ENCODE results near the gene DMXL2. TPM values are rescaled to one million over a fixed set of nuclear protein-coding genes. Genes with fewer than 3 reads are reported as not detected.

DMXL2 gene
- total and polyA plus RNA-seq, 9 of the 15 experiments (the other 6 are each of a cell fraction or from before 2014, with no cell fraction given) = 9.3 to 57.7 (median 30.7) TPM

DNA sequence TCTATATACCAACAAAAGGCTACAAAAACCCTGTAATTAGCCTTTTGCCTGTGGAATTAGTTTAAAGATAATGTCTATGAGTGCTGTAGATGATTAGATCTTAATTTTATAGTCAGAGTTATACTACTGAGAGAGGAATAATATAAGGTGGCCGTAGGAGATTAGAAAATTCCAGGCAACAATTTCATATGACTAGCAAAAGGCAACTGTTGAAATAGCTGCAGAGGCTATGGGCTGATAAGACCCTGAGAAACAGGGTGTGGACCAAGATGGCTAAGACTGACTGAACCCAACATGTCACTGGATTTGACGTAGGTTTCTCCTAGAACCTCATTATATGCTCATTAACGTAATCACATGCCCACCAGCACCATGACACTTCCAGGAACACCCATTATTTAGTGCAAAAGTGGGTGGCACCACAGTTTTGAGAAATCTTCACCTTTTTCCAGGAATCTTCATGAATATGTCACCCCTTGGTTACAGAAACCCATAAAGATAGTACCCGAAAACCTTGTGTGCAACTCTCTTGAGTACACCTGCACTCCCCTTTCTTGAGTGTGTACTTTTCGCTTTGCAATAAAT, 29.6 kb upstream of the DMXL2 start (continued):
- peak; percentile 82 for TF ChIP-seq CREM (IDR thresholded peaks at IDR 0.05; ENCODE audit: low read depth)
- TF ChIP-seq, protein P1, sequence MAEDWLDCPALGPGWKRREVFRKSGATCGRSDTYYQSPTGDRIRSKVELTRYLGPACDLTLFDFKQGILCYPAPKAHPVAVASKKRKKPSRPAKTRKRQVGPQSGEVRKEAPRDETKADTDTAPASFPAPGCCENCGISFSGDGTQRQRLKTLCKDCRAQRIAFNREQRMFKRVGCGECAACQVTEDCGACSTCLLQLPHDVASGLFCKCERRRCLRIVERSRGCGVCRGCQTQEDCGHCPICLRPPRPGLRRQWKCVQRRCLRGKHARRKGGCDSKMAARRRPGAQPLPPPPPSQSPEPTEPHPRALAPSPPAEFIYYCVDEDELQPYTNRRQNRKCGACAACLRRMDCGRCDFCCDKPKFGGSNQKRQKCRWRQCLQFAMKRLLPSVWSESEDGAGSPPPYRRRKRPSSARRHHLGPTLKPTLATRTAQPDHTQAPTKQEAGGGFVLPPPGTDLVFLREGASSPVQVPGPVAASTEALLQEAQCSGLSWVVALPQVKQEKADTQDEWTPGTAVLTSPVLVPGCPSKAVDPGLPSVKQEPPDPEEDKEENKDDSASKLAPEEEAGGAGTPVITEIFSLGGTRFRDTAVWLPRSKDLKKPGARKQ (CRISPR knock-in tag; IDR thresholded peaks at IDR 0.05) = no peak
- TF ChIP-seq ARNT (IDR thresholded peaks at IDR 0.05) = peak; percentile 69 to 82; a peak in 2 of 4 replicates
- no peak for TF ChIP-seq RFX7 (CRISPR knock-in tag; IDR thresholded peaks at IDR 0.05)
- TF ChIP-seq, protein P2, sequence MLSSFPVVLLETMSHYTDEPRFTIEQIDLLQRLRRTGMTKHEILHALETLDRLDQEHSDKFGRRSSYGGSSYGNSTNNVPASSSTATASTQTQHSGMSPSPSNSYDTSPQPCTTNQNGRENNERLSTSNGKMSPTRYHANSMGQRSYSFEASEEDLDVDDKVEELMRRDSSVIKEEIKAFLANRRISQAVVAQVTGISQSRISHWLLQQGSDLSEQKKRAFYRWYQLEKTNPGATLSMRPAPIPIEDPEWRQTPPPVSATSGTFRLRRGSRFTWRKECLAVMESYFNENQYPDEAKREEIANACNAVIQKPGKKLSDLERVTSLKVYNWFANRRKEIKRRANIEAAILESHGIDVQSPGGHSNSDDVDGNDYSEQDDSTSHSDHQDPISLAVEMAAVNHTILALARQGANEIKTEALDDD (IDR thresholded peaks at IDR 0.05) = peak; percentile 65; the same call in 1 of the 2 replicates
- TF ChIP-seq, protein P3, sequence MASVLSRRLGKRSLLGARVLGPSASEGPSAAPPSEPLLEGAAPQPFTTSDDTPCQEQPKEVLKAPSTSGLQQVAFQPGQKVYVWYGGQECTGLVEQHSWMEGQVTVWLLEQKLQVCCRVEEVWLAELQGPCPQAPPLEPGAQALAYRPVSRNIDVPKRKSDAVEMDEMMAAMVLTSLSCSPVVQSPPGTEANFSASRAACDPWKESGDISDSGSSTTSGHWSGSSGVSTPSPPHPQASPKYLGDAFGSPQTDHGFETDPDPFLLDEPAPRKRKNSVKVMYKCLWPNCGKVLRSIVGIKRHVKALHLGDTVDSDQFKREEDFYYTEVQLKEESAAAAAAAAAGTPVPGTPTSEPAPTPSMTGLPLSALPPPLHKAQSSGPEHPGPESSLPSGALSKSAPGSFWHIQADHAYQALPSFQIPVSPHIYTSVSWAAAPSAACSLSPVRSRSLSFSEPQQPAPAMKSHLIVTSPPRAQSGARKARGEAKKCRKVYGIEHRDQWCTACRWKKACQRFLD (CRISPR knock-in tag; IDR thresholded peaks at IDR 0.05) = 0 out of 2 replicates have a peak, but pooled peaks have one; percentile 50
- TF ChIP-seq, protein P4, sequence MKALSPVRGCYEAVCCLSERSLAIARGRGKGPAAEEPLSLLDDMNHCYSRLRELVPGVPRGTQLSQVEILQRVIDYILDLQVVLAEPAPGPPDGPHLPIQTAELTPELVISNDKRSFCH (CRISPR knock-in tag; IDR thresholded peaks at IDR 0.05) = no peak
- TF ChIP-seq, protein P4 (tag; IDR thresholded peaks at IDR 0.05) = peak; percentile 55; the same call in 1 of the 2 replicates
- TF ChIP-seq ZNF124 (CRISPR knock-in tag; IDR thresholded peaks at IDR 0.05) = no peak
- TF ChIP-seq CC2D1A (IDR thresholded peaks at IDR 0.05) = peak; percentile 85; the same call in 1 of the 2 replicates
- no peak for TF ChIP-seq ZSCAN29 (IDR thresholded peaks at IDR 0.05)
- TF ChIP-seq POLR2AphosphoS2 (IDR thresholded peaks at IDR 0.05; ENCODE audit: low read length) = no peak
- TF ChIP-seq MEF2A (IDR thresholded peaks at IDR 0.05; ENCODE audit: control insufficient read depth, low read depth, low read length) = no peak
- TF ChIP-seq TOE1 (IDR thresholded peaks at IDR 0.05; ENCODE audit: borderline replicate concordance) = peak; percentile 63; the same call in 1 of the 2 replicates
- no peak for TF ChIP-seq TOE1 (CRISPR knock-in tag; IDR thresholded peaks at IDR 0.05; ENCODE audit: borderline replicate concordance, low read depth)
- TF ChIP-seq PHTF2 (CRISPR knock-in tag; IDR thresholded peaks at IDR 0.05) = no peak
- TF ChIP-seq, protein P5, sequence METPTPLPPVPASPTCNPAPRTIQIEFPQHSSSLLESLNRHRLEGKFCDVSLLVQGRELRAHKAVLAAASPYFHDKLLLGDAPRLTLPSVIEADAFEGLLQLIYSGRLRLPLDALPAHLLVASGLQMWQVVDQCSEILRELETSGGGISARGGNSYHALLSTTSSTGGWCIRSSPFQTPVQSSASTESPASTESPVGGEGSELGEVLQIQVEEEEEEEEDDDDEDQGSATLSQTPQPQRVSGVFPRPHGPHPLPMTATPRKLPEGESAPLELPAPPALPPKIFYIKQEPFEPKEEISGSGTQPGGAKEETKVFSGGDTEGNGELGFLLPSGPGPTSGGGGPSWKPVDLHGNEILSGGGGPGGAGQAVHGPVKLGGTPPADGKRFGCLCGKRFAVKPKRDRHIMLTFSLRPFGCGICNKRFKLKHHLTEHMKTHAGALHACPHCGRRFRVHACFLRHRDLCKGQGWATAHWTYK (CRISPR knock-in tag; IDR thresholded peaks at IDR 0.05) = 0 out of 2 replicates have a peak, but pooled peaks have one; percentile 38
- peak; percentile 78 for TF ChIP-seq DMBX1 (CRISPR knock-in tag; IDR thresholded peaks at IDR 0.05; ENCODE audit: borderline replicate concordance)
- TF ChIP-seq GTF2F1 (IDR thresholded peaks at IDR 0.05; ENCODE audit: low read depth, low read length) = no peak
- TF ChIP-seq, protein P6, sequence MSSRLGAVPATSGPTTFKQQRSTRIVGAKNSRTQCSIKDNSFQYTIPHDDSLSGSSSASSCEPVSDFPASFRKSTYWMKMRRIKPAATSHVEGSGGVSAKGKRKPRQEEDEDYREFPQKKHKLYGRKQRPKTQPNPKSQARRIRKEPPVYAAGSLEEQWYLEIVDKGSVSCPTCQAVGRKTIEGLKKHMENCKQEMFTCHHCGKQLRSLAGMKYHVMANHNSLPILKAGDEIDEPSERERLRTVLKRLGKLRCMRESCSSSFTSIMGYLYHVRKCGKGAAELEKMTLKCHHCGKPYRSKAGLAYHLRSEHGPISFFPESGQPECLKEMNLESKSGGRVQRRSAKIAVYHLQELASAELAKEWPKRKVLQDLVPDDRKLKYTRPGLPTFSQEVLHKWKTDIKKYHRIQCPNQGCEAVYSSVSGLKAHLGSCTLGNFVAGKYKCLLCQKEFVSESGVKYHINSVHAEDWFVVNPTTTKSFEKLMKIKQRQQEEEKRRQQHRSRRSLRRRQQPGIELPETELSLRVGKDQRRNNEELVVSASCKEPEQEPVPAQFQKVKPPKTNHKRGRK (tag; IDR thresholded peaks at IDR 0.05) = no peak
- no peak for TF ChIP-seq ZNF41 (CRISPR knock-in tag; conservative IDR thresholded peaks at IDR 0.05)
- peak; percentile 70 for TF ChIP-seq EGR1 (conservative IDR thresholded peaks at IDR 0.05)
- TF ChIP-seq EP400 (IDR thresholded peaks at IDR 0.05) = peak; percentile 65
